Cerebellar nuclear complex (tissue), 1 donor: Measurements from ENCODE around the gene PLIN4.

ENCODE experiments used
- DNase-seq, 2 experiments: peaks; one replicate each; lab custom pipeline; 2025; lab: John Stamatoyannopoulos, UW

PLIN4 gene

DNA sequence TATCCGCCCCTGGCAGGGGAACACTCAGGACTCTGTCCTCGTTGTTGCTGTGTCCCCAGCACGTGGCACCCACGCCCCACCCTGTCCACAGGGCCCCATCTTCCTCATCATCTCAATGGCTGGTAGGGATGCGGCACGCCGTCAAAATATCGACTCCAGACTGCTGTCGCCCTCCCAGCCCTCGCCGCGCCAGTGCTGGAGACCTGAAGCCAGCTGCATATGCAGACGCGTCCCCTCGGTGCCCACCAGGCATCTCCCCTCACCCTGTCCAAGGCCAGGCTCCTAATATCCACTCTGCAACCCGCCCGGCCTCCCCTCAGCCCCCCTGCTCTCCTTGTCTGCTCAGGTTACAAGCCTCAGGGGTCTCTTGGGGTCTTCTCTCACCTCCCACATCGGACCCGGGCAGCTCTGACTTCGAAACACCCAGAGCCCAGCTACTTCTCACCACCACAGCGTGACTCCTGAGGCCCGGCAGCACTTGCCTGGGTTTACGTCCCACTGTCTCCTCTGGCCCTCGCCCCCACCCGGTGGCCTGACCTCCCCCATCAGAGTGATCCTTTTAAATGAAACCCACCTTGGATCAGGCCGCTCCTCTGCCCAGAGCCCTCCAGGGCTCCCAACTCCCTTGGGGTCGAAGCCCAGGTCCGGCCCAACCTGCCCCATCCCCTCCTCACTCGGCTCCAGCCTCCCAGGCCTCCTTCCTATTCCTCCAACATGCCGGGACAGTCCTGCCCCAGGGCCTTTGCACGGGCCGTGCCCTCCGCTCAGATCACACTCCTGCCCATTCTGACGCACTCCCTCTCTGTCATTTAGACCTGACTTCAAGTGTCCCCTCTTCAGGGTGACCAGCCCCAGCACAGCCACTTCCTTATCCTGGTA is 12.5 kb downstream of the PLIN4 start:
- no peak for DNase-seq

DNA sequence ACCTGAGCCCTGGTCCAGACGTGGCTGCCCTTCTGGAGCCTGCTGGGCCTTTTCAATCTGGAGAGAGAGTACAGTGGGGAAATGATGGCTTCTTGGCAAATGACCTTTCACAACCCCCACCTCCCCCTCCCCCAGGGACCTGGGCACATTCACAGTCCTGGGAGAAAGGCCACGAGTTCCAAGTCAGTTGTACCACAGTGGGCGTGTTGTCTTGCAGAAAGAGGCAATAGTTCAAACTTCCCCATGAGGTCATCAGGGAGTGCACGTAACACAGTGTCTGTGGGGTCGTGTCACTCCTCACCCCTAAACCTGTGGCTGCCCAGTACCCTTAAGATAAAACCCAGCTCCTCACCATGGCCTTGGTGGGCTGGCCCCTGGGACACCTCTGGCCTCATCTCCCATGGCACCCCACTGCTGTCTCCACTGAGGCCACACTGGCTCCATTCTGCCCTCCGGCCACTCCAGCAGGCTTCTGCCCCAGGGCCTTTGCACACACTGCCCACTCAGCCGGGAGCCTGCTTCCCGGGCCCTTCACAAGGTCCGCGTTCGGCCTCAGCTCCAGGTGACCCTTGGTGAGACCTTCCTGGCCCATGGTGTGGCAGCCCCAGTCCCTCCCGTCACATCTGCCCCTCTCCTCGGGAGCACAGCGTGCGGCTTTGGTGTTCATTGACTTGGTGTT is 13.3 kb downstream of the PLIN4 start:
- DNase-seq, result no peak

DNA sequence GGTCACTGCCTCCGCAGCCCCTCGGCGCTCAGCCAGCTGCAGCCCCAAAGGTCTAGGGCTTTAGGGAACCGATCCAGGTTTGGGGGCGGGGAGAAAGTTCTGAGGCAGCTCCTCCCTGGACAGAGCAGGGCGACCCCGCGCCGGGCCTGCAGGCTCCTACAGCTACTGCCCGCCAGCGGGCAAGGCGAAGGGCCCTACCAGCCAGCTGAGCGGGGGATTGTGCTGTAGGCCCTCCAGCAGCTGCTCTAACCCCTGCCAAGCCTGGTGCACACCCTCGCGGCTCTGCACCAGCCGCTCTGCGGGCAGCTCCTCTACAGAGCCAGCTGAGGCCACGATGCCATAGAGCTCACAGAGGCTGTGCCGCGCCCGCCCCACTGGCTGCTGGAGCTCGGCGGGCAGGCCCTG is 14.0 kb downstream of the PLIN4 start:
- DNase-seq, result no peak

DNA sequence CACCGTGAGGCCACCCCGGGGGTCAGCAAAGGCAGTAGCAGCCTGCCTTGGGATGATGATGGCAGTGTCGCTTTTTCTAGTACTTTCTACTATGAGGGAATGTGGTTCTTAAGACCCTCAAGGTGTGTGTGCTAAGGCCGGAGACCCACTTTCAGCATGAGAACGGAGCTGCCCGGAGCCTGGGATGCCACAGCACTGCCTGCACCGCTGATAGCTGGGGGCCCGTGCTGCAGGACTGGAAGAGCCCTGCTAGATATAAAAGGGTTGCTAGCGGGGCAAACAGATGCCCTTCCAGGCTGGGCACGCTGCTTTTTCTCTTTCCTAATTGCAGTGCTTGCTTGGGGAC is 14.5 kb downstream of the PLIN4 start:
- no peak for DNase-seq

DNA sequence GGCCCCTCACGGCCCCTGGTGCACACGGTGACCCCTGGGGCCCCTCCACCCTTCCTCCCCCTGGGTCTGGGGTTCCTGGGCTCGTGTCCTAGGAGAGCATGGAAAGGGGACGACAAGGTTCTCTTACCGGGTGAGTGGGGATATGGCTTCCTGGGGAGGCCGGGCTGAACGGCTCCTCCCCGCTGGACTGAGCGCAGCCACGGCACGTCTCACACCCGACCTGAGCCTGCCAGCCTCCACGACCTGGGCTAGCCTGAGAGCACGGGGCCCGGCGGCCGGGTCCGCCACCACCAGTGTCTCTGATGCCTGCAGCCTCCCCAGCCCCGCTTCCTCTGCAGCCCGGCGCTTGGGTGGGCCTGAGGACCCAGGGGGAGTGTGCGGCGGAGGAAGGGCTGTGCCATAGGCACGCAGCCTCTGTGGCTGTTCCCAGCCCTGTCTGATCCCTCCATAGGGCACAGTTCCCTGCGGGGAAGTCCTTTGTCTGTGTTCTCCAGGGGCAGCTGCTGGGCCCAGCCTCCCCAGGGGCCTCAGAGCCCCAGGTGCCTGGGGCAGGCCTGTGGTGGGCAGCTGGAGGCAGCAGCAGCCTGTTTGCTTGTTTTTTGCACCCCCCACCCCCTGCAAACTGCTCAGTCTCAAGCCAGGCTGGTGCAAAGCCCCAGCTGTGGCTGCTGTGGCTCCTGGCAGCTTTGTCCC is 15.0 kb downstream of the PLIN4 start:
- no peak for DNase-seq

DNA sequence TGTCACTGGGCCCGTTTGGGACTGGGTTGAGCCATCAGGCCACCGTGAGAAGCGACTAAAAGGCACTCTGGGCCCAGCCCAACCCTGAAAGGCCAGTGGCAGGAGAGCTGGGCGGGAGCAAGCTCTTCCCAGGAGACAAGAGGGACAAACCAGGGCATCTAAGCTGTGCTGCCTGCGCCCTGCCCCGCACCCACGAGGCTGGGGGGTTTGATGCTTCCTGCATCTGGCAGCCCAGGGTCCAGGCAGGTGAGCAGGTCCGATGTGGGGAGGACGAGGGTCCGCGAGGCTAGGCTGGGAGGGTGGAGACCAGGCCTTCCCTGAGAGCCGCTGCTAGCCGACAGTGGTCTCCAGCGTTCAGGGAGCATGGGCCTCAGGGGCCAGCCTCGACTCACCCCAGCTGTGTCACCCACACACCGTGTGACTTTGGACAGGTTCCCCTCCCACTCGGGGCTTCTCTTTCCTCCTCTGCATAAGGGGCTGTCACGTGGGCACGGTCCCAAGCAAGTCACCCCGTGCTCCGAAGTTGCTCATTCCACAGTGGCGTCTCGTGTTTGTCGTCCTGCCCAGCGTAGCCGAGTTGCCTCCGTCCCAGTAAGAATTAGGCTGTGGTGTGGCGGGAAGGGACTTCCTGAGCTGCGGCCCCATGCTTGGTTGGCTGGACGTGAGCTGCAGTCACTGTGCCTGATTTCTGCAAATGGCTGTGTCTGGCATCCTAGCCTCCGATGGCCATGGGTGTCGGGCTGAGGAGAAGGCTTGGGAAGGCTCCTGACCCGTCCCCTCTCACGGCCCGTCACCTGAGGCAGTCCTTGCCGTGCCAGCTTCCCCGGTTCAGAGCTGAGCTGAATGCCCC is 15.8 kb downstream of the PLIN4 start:
- DNase-seq, result no peak

DNA sequence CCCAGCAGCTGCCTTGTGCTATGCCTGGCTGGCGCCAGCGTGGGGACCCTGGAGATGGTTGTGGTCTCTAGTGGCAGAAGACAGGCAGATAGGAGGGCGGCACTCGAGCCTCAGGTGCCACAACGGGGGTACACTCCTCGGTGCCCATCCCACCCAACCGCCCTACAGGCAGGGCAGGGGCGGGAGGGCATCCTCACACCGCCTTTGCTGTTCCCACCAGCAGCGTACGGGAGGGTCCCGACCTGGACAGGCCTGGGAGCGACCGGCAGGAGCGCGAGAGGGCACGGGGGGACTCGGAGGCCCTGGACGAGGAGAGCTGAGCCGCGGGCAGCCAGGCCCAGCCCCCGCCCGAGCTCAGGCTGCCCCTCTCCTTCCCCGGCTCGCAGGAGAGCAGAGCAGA is 16.6 kb downstream of the PLIN4 start:
- no peak for DNase-seq

DNA sequence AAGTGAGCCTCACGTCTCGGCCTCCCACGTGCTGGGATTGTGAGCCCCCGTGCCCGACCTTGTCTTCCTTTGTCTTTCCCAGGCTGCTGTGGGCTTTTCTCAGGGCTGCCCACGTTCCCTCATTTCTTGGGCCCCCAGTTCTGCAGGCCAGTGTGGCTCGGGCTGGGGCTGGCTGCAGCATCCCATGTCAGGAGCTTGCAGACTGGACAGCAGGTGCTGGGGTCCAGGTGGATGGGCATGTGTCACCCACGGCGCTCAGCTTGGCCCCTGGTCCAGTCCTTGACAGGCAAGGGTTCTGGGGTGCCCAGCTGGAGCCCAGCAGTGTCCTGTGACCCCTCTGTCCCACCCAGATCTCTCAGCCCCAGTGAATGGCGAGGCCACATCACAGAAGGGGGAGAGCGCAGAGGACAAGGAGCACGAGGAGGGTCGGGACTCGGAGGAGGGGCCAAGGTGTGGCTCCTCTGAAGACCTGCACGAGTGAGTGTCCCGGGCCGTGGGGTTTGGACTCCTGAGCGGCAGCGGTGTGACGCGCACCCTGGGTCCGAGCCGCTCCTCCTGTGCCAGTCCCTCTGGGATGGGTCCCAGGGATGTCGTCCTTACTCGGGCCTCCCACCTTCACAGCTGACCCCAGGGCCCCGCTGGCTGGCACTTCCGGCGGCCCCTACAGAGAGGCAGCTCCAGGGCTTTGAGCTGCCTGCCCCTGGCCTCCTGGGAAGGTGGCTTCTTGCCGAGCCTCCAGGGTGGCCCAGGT is 17.3 kb downstream of the PLIN4 start:
- no peak for DNase-seq

DNA sequence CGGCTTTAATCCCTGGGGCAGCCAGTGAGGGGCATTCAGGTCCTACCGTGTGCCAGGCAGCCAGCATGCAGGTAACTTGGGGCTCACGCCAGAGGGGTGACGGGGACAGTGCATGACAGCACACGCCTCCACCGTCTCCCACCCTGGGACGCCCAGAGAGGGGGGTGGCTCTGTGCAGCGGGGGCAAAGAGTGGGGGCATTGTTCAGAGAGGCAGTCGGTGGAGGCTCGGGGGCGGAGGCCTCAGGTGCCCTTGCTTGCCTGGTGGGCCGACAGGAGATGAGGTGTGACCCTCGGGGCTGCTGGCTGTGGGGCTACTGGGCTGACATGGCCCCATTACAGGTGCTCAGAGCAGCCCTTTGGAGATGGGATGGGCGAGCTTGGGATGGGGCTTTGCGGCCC is 18.4 kb downstream of the PLIN4 start:
- no peak for DNase-seq

DNA sequence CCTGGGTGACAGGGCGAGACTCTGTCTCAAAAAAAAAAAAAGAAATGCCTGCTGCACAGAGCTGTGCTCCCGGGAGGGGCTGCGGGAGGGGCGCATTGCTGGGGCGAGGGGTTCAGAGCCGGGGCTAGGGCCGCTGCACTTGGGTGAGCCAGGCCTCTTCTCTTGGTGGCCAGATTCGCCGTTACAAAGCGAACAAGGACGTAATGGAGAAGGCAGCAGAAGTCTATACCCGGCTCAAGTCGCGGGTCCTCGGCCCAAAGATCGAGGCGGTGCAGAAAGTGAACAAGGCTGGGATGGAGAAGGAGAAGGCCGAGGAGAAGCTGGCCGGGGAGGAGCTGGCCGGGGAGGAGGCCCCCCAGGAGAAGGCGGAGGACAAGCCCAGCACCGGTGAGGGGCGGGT is 19.0 kb downstream of the PLIN4 start:
- no peak for DNase-seq

DNA sequence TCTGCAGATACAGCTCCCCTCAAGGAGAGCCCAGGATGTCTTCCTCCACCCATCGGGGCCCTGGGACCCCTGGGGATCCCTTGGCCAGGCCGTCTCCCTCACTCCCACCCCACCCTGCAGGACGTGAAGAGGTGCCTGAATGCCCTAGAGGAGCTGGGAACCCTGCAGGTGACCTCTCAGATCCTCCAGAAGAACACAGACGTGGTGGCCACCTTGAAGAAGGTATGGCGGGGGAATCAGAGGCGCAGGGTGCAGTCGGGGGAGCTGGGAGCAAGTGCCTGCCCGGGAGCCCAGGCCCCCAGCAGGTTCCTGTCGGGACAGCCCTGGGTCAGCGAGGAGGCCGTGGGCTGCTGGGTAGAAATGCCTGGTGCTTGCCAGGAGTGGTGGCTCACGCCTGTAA is 19.6 kb downstream of the PLIN4 start:
- DNase-seq, result no peak

DNA sequence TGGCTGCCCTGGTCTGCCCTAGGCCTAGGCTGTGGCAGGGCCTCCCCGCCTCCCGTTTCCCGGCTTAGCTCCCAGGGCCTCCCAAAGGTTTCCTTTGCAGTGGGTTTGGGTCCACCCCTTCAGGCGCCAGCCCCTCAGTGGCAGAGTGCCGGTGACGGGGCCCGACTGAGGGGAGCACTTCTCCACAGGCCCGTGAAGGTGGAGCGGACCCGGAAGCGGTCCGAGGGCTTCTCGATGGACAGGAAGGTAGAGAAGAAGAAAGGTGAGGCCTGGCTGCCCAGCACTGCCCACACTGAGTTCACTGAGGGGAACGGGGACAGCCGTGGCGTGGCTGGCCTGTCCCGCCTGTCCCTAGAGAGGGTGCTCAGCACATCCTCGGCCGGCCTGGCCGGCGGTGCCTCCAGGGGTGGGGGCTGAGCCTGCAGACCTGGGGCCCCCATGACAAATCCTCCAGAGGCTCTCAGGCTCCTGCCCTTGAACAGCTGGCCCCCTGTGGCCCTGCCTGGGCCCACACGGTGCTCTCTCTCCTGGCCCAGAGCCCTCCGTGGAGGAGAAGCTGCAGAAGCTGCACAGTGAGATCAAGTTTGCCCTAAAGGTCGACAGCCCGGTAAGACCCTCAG is 20.4 kb downstream of the PLIN4 start:
- no peak for DNase-seq

DNA sequence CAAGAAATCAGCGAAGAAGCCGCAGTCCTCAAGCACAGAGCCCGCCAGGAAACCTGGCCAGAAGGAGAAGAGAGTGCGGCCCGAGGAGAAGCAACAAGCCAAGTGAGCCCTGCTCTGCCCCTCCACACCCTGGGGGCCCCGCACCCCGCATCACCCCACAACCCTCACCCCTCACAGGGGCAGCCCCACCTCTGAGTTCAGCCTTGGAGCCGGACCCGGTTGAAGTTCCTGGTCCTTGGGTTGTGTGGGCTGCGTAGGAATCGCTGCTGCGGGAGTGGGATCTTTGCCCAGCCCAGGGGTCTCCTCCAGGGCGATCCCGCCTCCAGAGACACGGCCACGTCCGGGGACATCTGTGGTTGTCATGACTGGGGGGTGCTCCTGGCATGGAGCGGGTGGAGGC is 22.0 kb downstream of the PLIN4 start:
- DNase-seq, result no peak

DNA sequence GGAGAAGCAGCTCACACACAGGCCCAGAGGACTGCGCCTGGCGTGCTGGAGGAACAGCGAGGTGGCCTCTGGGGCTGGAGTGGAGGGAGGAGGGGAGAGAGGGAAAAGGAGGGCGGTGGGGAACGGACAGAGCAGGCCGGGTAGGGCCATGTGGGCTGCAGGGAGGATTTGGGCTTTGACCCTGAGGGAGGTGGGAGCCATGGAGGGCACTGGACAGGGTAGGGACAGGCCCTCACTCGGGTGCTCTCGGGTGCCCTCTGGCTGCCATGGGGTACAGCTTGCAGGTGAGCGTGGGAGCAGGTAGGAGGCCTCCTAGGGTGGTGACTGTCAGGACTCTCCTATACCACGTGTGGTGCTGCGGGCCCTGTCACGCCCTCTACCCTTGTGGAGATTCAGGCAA is 22.8 kb downstream of the PLIN4 start:
- DNase-seq, result no peak

DNA sequence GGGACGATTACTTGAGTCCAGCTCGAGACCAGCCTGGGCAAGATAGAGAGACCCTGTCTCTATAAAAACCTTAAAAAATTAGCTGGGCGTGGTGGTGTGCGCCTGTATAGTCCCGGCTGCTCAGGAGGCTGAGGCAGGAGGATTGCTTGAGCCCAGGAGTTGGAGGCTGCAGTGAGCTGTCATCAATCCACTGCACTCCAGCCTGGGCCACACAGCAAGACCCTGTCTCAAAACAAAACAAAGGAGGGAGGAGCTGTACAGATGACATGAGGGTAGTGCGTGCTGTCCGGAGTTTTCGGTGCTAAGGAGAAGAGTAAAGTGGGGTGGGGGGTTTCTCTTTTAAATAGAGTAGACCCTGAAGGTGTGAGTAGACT is 23.6 kb downstream of the PLIN4 start:
- no peak for DNase-seq

DNA sequence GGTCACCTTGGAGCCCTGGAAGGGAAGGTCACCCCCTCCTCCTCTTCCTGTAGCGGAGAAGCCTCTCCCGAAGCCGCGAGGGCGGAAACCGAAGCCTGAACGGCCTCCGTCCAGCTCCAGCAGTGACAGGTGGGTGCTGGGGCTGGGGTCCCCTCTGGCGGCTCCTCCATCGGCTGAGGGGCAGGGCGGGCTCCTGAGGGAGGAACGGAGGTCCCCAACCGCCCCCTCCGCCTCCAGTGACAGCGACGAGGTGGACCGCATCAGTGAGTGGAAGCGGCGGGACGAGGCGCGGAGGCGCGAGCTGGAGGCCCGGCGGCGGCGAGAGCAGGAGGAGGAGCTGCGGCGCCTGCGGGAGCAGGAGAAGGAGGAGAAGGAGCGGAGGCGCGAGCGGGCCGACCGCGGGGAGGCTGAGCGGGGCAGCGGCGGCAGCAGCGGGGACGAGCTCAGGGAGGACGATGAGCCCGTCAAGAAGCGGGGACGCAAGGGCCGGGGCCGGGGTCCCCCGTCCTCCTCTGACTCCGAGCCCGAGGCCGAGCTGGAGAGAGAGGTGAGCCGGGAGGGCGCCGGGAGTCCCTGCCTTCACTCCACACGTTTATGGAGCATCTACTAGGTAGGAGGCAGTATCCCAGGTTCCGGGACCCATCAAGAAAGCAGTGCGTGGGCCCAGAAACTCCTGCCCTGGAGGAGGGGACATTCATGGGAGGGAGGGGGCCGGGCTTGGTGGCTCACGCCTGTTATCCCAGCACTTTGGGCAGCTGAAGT is 24.2 kb downstream of the PLIN4 start:
- DNase-seq, result no peak

DNA sequence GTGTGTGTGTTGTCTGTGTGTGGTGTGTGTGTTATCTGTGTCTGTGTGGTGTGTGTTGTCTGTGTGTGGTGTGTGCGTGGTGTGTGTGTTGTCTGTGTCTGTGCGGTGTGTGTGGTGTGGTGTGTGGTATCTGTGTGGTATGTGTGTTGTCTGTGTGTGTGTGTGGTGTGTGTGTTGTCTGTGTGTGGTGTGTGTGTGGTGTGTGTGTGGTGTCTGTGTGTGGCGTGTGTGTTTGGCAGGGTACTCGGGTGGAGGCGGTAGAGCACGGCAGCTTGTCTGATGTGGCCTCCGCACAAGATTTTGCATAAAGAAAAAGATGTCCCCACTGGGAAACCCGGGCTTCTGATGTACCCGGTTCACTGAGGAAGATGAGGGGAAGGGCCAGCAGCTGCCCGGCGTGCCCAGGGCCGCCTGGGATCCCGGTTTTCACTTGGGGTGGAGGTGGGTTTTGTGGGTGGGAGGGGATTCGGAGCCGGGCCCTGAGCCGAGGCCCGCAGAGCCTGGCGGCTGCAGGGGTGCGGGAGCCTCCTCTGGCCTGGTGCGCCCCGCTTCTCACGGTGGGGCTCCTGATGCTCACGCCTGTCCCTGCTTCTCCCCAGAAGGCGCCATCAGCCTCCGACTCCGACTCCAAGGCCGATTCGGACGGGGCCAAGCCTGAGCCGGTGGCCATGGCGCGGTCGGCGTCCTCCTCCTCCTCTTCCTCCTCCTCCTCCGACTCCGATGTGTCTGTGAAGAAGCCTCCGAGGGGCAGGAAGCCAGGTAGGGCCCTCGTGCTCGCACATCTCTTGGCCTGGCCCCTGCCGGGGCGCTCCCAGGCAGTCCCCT is 25.0 kb downstream of the PLIN4 start:
- no peak for DNase-seq

DNA sequence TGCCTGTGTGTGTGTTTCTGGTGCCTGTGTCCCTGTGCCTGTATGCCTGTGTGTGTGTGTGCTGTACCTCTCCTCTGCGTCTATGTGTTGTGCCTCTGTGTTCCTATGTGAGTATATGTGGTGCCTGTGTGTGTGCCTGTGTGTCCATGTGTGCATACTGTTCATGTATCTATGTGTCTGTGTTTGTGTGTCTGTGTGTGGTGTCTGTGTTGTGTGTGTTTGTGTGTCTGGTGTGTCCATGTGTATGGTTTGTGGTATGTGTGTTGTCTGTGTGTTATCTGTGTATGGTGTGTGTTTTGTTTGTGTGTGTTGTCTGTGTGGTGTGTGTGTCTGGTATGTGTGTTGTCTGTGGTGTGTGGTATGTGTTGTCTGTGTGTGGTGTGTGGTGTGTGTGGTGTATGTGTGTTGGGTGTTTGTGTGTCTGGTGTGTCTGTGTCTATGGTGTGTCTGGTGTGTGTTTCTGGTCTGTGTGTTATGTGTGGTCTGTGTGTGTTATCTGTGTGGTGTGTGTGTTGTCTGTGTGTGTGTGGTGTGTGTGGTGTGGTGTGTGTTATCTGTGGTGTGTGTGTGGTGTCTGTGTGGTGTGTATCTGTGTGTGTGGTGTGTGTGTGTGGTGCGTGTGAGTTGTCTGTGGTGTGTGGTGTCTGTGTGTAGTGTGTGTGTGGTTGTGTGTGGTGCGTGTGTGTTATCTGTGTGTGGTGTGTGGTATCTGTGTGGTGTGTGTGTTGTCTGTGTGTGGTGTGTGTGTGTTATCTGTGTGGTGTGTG is 25.8 kb downstream of the PLIN4 start:
- no peak for DNase-seq

DNA sequence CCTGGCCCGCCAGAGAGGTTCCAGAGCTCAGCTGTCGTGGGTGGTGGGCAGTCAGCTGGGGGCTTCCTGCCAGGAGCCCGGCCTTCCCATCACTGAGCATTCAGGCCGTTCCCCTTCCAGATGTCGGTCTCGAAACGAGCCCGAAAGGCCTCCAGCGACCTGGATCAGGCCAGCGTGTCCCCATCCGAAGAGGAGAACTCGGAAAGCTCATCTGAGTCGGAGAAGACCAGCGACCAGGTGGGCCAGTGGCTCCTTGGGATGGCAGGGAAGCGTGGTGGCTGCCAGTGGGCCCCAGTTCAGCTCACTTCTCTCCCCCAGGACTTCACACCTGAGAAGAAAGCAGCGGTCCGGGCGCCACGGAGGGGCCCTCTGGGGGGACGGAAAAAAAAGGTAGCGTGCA is 26.8 kb downstream of the PLIN4 start:
- DNase-seq, result no peak
